ENCODE results near the gene TMEM95.

DNA sequence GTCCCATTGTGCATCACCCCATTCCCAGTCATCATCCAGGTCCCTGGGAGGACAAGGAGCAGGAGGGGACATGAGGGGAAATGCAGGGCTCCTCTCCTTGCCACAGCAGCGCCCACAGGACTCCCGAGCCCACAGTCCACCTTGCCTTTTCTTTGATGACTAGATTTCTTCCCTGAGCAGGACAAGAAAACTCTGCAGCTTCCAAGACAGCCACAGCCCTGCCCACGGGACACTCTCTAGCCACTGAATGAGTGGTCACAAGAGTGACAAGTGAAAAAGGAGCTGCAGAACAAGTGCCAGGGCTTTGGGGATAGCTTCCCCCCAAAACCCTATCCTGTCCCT, 30.5 kb upstream of the TMEM95 start:
- TF ChIP-seq ATF7 (IDR thresholded peaks at IDR 0.05; ENCODE audit: low read depth) (no peak), TCF7 (IDR thresholded peaks at IDR 0.05; ENCODE audit: borderline replicate concordance) (no peak), NR2C1 (IDR thresholded peaks at IDR 0.05) (no peak)

All from GM12878 (cell line).